Calu3 (cell line): ENCODE measurements around the gene DLG2. TPM values are rescaled to one million over a fixed set of nuclear protein-coding genes. Genes with fewer than 3 reads are reported as not detected.

Experiments used
- BruUV-seq: library from RNA; stranded (reverse); fragments of 400-500 nt; replicated peaks from 2 replicates; lab custom pipeline; 2021; lab: Mats Ljungman, UMichigan
- CTCF ChIA-PET: fragments of 300-600 bp; sonication (Branson Sonifier 250); formaldehyde crosslinking; loops from one replicate; lab custom pipeline; 2022; ENCODE audit warnings: antibody characterized with exemption; lab: Charles Lee
- DNase-seq: peaks from one replicate; pipeline ENCODE4 v3.0.0; 2022
- H3K27ac Mint-ChIP-seq: one replicate; pipeline ENCODE4 v1.8.0; 2022; ENCODE audit warnings: mixed read lengths; ENCODE audit not compliant: unreplicated experiment
- H3K27me3 Mint-ChIP-seq: one replicate; pipeline ENCODE4 v1.8.0; 2022; ENCODE audit warnings: mixed read lengths; ENCODE audit not compliant: unreplicated experiment
- H3K36me3 Mint-ChIP-seq: one replicate; pipeline ENCODE4 v1.8.0; 2022; ENCODE audit warnings: mild to moderate bottlenecking, moderate library complexity, mixed read lengths; ENCODE audit not compliant: insufficient read depth, unreplicated experiment
- H3K4me1 Mint-ChIP-seq: one replicate; pipeline ENCODE4 v1.8.0; 2022; ENCODE audit warnings: mild to moderate bottlenecking, low read depth, mixed read lengths; ENCODE audit not compliant: unreplicated experiment
- H3K4me3 Mint-ChIP-seq: one replicate; pipeline ENCODE4 v1.8.0; 2022; ENCODE audit warnings: mild to moderate bottlenecking, low read depth, moderate library complexity, mixed read lengths; ENCODE audit not compliant: unreplicated experiment
- H3K9me3 Mint-ChIP-seq: one replicate; pipeline ENCODE4 v1.8.0; 2022; ENCODE audit warnings: low read depth, mixed read lengths; ENCODE audit not compliant: unreplicated experiment
- CTCF ChIP-seq: fragments of 200-600 bp; IDR thresholded peaks from one replicate; pipeline ENCODE4 v1.8.0; 2022; ENCODE audit warnings: antibody characterized with exemption; ENCODE audit not compliant: unreplicated experiment
- intact Hi-C: fragments of 100-400 bp; cut with micrococcal nuclease; formaldehyde crosslinking; loops from one replicate; pipeline ENCODE4 v1.10.0; 2022; ENCODE audit not compliant: unreplicated experiment
- total RNA-seq: library from RNA; stranded (reverse); gene quantifications from 2 replicates; pipeline ENCODE4 v1.2.3, GENCODE V29; 2022

Gene DLG2
- total RNA-seq, 1 experiment from 2014 or later: 0.71 TPM

GRCh38 chr11:84408946-84409411, 1218.2 kb downstream of the DLG2 start:
- H3K27ac Mint-ChIP-seq: no peak overlapping the region
- H3K36me3 Mint-ChIP-seq: no peaks in the 10 kb centered on the region
- CTCF ChIA-PET: no interaction called here
- no peak overlapping the region for H3K4me3 Mint-ChIP-seq
- no peak for DNase-seq
- H3K9me3 Mint-ChIP-seq: no peaks in the 10 kb centered on the region
- intact Hi-C loops: no loop called here
- no TSS peak for BruUV-seq
- peaks cover 5% of the 10 kb centered on the region for H3K27me3 Mint-ChIP-seq
- H3K4me1 Mint-ChIP-seq: no peaks in the 10 kb centered on the region
- TF ChIP-seq CTCF: no peak

GRCh38 chr11:84407091-84407490, 1220.1 kb downstream of the DLG2 start:
- peaks cover 16% of the 10 kb centered on the region for H3K27me3 Mint-ChIP-seq
- CTCF ChIA-PET: no interaction called here
- TF ChIP-seq CTCF: no peak
- H3K9me3 Mint-ChIP-seq: no peaks in the 10 kb centered on the region
- no peak overlapping the region for H3K4me3 Mint-ChIP-seq
- intact Hi-C loops: no loop called here
- no peak overlapping the region for H3K27ac Mint-ChIP-seq
- no peaks in the 10 kb centered on the region for H3K4me1 Mint-ChIP-seq
- H3K36me3 Mint-ChIP-seq: no peaks in the 10 kb centered on the region
- DNase-seq: no peak
- no TSS peak for BruUV-seq

GRCh38 chr11:84398017-84398626, 1229.0 kb downstream of the DLG2 start:
- TF ChIP-seq CTCF: no peak
- Mint-ChIP-seq H3K36me3 (no peaks in the 10 kb centered on the region), H3K4me3 (no peak overlapping the region), H3K27me3 (peaks cover 2% of the 10 kb centered on the region), H3K9me3 (no peaks in the 10 kb centered on the region), H3K27ac (no peak overlapping the region), H3K4me1 (no peaks in the 10 kb centered on the region)
- intact Hi-C loops: loop anchor here (2.0 to 10.0 kb wide), 2 partner anchors 125 to 317 kb away; no protein-coding TSS in a partner anchor
- CTCF ChIA-PET: interaction anchor here (1.4 kb wide), 1 partner anchor 126 kb away, joined by 7 read pairs; no protein-coding TSS in a partner anchor
- no TSS peak for BruUV-seq
- DNase-seq: peak; percentile 7

GRCh38 chr11:84396521-84396920, 1230.6 kb downstream of the DLG2 start:
- Mint-ChIP-seq H3K9me3 (no peaks in the 10 kb centered on the region), H3K4me1 (no peaks in the 10 kb centered on the region), H3K4me3 (no peak overlapping the region), H3K27ac (no peak overlapping the region), H3K27me3 (no peaks in the 10 kb centered on the region), H3K36me3 (no peaks in the 10 kb centered on the region)
- DNase-seq: no peak
- CTCF ChIA-PET: no interaction called here
- intact Hi-C loops: loop anchor here (10.0 kb wide), 1 partner anchor 318 kb away; no protein-coding TSS in a partner anchor
- no TSS peak for BruUV-seq
- TF ChIP-seq CTCF: no peak
